ENCODE measurements around the gene NOSTRIN. TPM values are rescaled to one million over a fixed set of nuclear protein-coding genes. Genes with fewer than 3 reads are reported as not detected.

NOSTRIN gene
- polyA plus RNA-seq, 3 donors, result not detected

GRCh38 chr2:168796090-168796577 is 6.3 kb upstream of the NOSTRIN start:
- Histone ChIP-seq H3K79me2 (ENCODE audit: insufficient read depth, low read length) (no peaks in the 10 kb centered on the region), H2AFZ (ENCODE audit: insufficient read depth, low read depth, low read length, poor library complexity, severe bottlenecking) (no peak overlapping the region), H3K4me3 (replicated peaks in 1 of 3; ENCODE audit: low read depth in 2 of 3, low read length in 3 of 3) (no peak overlapping the region), H3K9ac (ENCODE audit: insufficient read depth, low read length, poor library complexity, severe bottlenecking) (no peak overlapping the region), H3K4me2 (replicated peaks; ENCODE audit: extremely low read depth, low read length, poor library complexity, severe bottlenecking) (no peak overlapping the region), H3K27me3 (ENCODE audit: control insufficient read depth in 2 of 2, insufficient read depth in 2 of 2, low read length in 2 of 2) (no peaks in the 10 kb centered on the region), H3K27ac (ENCODE audit: low read depth in 1 of 2, low read length in 2 of 2) (no peak overlapping the region), H3K4me1 (ENCODE audit: control insufficient read depth in 1 of 2, insufficient read depth in 2 of 2, low read length in 2 of 2) (no peaks in the 10 kb centered on the region), H4K20me1 (ENCODE audit: insufficient read depth, low read length) (no peaks in the 10 kb centered on the region), H3K36me3 (replicated peaks in 1 of 2; ENCODE audit: control insufficient read depth in 1 of 2, insufficient read depth in 2 of 2, low read length in 2 of 2) (no peaks in the 10 kb centered on the region), H3K9me3 (replicated peaks in 1 of 2; ENCODE audit: control insufficient read depth in 1 of 2, insufficient read depth in 1 of 2, low read length in 2 of 2) (no peaks in the 10 kb centered on the region)
- DNase-seq, result no peak
- no peaks in the 10 kb centered on the region for H3K36me3 Mint-ChIP-seq
- peaks cover 0 to 3% (median 0%) of the 10 kb centered on the region in 7 donors for H3K9me3 Mint-ChIP-seq
- no peak overlapping the region for H3K4me3 Mint-ChIP-seq
- no peaks in the 10 kb centered on the region for H3K4me1 Mint-ChIP-seq
- H3K27me3 Mint-ChIP-seq (ENCODE audit: low read depth in 3 of 3), result peaks cover 0 to 1% (median 0%) of the 10 kb centered on the region in 3 donors
- no peak overlapping the region for H3K27ac Mint-ChIP-seq
- no peak for TF ChIP-seq CTCF (IDR thresholded peaks at IDR 0.05)
- WGBS (ENCODE audit: insufficient coverage), result over 99% methylated on average over 9 of the region's 9 CpGs
- intact Hi-C loops (cut with micrococcal nuclease), result no loop called here

GRCh38 chr2:168796583-168797285 is 5.7 kb upstream of the NOSTRIN start:
- H4K20me1 ChIP-seq (ENCODE audit: insufficient read depth, low read length), result no peaks in the 10 kb centered on the region
- intact Hi-C loops (cut with micrococcal nuclease), result no loop called here
- H3K27me3 ChIP-seq (ENCODE audit: control insufficient read depth in 2 of 2, insufficient read depth in 2 of 2, low read length in 2 of 2), result no peaks in the 10 kb centered on the region
- Mint-ChIP-seq H3K27me3 (ENCODE audit: low read depth in 3 of 3) (peaks cover 0 to 1% (median 0%) of the 10 kb centered on the region in 3 donors), H3K4me1 (no peaks in the 10 kb centered on the region), H3K9me3 (peaks cover 0 to 1% (median 0%) of the 10 kb centered on the region in 7 donors), H3K4me3 (no peak overlapping the region), H3K27ac (peak overlapping the region in 1 of 7 donors; percentile 59), H3K36me3 (no peaks in the 10 kb centered on the region)
- no peak overlapping the region for H3K27ac ChIP-seq (ENCODE audit: low read depth in 1 of 2, low read length in 2 of 2)
- no peaks in the 10 kb centered on the region for H3K79me2 ChIP-seq (ENCODE audit: insufficient read depth, low read length)
- no peaks in the 10 kb centered on the region for H3K9me3 ChIP-seq (replicated peaks in 1 of 2; ENCODE audit: control insufficient read depth in 1 of 2, insufficient read depth in 1 of 2, low read length in 2 of 2)
- H3K4me3 ChIP-seq (replicated peaks in 1 of 3; ENCODE audit: low read depth in 2 of 3, low read length in 3 of 3), result no peak overlapping the region
- no peaks in the 10 kb centered on the region for H3K36me3 ChIP-seq (replicated peaks in 1 of 2; ENCODE audit: control insufficient read depth in 1 of 2, insufficient read depth in 2 of 2, low read length in 2 of 2)
- TF ChIP-seq CTCF (IDR thresholded peaks at IDR 0.05), result no peak
- H3K4me1 ChIP-seq (ENCODE audit: control insufficient read depth in 1 of 2, insufficient read depth in 2 of 2, low read length in 2 of 2), result no peaks in the 10 kb centered on the region
- H3K9ac ChIP-seq (ENCODE audit: insufficient read depth, low read length, poor library complexity, severe bottlenecking), result no peak overlapping the region
- no peak for DNase-seq
- H3K4me2 ChIP-seq (replicated peaks; ENCODE audit: extremely low read depth, low read length, poor library complexity, severe bottlenecking), result no peak overlapping the region
- WGBS (ENCODE audit: insufficient coverage), result 69% methylated on average over 3 of the region's 8 CpGs
- no peak overlapping the region for H2AFZ ChIP-seq (ENCODE audit: insufficient read depth, low read depth, low read length, poor library complexity, severe bottlenecking)
